Ovary (tissue), 9 donors: ENCODE data around the gene IFRD2. TPM values are rescaled to one million over a fixed set of nuclear protein-coding genes. Genes with fewer than 3 reads are reported as not detected.

Source experiments
- DNase-seq, 5 donors: peaks; one replicate each; pipeline ENCODE4 v3.0.0-alpha.2; 2019 to 2020
- H3K27ac ChIP-seq, 2 donors: fragments of 200-600 bp; one replicate each; pipeline versions ENCODE4 v1.5.1 to v1.8.0; 2019 to 2022
- H3K27me3 ChIP-seq: fragments of 200-600 bp; one replicate; pipeline ENCODE4 v1.8.0; 2022
- H3K36me3 ChIP-seq: fragments of 200-600 bp; sonication (generic); one replicate; pipeline ENCODE4 v1.5.1; 2019
- H3K4me1 ChIP-seq: one replicate; pipeline ENCODE4 v1.8.1; 2013; ENCODE audit warnings: mild to moderate bottlenecking, moderate library complexity; ENCODE audit not compliant: insufficient read depth
- H3K4me3 ChIP-seq: fragments of 200-600 bp; sonication (generic); one replicate; pipeline ENCODE4 v1.5.1; 2017
- H3K9me3 ChIP-seq, 2 donors: fragments of 200-600 bp in 1 of 2; sonication (generic) in 1 of 2; one replicate each; pipeline versions ENCODE4 v1.5.1 to v1.8.1; 2013 to 2019; ENCODE audit warnings: mild to moderate bottlenecking in 1 of 2, moderate library complexity in 1 of 2
- EP300 ChIP-seq: sonication (generic); formaldehyde crosslinking; IDR thresholded peaks from one replicate; pipeline ENCODE4 v1.6.1; 2017; ENCODE audit warnings: antibody characterized with exemption
- POLR2A ChIP-seq: fragments of 450-650 bp; IDR thresholded peaks from one replicate; pipeline ENCODE4 v1.6.1; 2017; ENCODE audit warnings: antibody characterized with exemption, mild to moderate bottlenecking, moderate library complexity
- WGBS, 3 donors: extraction: QIAGEN DNeasy Blood & Tissue Kit in 1 of 3; methylation state at CpG; one replicate each; pipeline versions ENCODE4 v1.1.5 to v1.1.7; 2013 to 2017; 5-methylcytosine and 5-hydroxymethylcytosine counted together
- intact Hi-C, 4 donors: fragments of 100-400 bp; cut with DNase I; formaldehyde crosslinking; loops; one replicate each; pipeline versions ENCODE4 v1.11.0 to v1.15.1; 2022 to 2023
- polyA plus RNA-seq, 2 donors: library from polyadenylated mRNA; stranded (reverse); fragments of 200-250 nt in 1 of 2; fragments of 350-450 nt in 1 of 2; fragmentation: Illumina TruSeq in 1 of 2; extraction: RNeasy Lipid Tissue Mini Kit (QIAGEN cat#74804) in 1 of 2; gene quantifications; one replicate each; pipeline ENCODE4 v1.2.3, GENCODE V29; 2013 to 2014
- total RNA-seq, 7 donors: library from RNA; depleted of rRNA in 2 of 7; stranded (reverse); fragments of >200 nt in 2 of 7; fragmentation: NEBNext Ultra II Directional in 3 of 7; extraction: Animal tissue kit (Norgen Biotek cat#: 25700) in 3 of 7; gene quantifications; one replicate each; pipeline versions ENCODE4 v1.1.0 to v1.2.4, GENCODE V29; 2016 to 2023
- TF ChIP-seq, protein P1 (sequence below), 3 donors: fragments of 450-650 bp in 2 of 3; fragments of 200-600 bp in 1 of 3; IDR thresholded peaks; one replicate each; pipeline versions ENCODE4 v1.5.1 to v1.8.0; 2016 to 2022; ENCODE audit warnings: antibody characterized with exemption in 3 of 3, mild to moderate bottlenecking in 1 of 3
- donor health status: DM: no; HTN: no; CAD: no; lungs with moderate emphysema.
- donor health status: DM: no; HTN: no; CAD: no.
- donor health status: Bipolar disorder and iron deficiency.
- donor health status: DM: yes; HTN: yes; CAD: no.
- donor health status: DM: no; HTN: no; CAD: no.
- donor health status: DM: yes; HTN: yes; CAD: no.

Gene IFRD2
- total and polyA plus RNA-seq, 9 donors, result 14.5 to 76.9 (median 50.3) TPM

DNA sequence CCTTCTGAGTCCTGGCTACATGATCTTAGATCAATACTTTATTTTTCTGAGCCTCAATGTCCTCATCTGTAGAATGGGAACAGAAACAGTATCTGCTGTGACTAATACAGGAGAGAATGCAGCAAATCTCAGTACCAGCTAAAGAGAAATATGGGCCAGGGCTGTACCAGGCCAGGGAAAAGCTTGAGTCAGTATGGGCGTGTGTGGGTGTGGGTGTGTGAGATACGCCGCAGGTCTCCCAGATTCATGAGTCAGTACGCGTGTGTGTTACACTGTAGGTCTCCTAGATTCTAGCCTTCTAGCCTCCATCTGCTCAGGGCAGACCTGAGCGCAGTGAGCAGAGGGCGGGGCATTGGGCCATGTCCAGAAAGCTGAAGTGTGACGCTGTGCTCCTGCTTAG lies 41.0 kb downstream of the IFRD2 start:
- H3K36me3 ChIP-seq, result no peaks in the 10 kb centered on the region
- no peaks in the 10 kb centered on the region for H3K27me3 ChIP-seq
- TF ChIP-seq, protein P1, sequence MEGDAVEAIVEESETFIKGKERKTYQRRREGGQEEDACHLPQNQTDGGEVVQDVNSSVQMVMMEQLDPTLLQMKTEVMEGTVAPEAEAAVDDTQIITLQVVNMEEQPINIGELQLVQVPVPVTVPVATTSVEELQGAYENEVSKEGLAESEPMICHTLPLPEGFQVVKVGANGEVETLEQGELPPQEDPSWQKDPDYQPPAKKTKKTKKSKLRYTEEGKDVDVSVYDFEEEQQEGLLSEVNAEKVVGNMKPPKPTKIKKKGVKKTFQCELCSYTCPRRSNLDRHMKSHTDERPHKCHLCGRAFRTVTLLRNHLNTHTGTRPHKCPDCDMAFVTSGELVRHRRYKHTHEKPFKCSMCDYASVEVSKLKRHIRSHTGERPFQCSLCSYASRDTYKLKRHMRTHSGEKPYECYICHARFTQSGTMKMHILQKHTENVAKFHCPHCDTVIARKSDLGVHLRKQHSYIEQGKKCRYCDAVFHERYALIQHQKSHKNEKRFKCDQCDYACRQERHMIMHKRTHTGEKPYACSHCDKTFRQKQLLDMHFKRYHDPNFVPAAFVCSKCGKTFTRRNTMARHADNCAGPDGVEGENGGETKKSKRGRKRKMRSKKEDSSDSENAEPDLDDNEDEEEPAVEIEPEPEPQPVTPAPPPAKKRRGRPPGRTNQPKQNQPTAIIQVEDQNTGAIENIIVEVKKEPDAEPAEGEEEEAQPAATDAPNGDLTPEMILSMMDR (IDR thresholded peaks at IDR 0.05), result no peak
- TF ChIP-seq EP300, result no peak
- TF ChIP-seq POLR2A, result no peak
- WGBS, 3 donors, result 68 to 85% (median 77%) methylated on average over 8 of the region's 8 CpGs
- no peaks in the 10 kb centered on the region for H3K9me3 ChIP-seq
- H3K4me1 ChIP-seq, result peaks cover 21% of the 10 kb centered on the region
- H3K4me3 ChIP-seq, result no peak overlapping the region
- no peak for DNase-seq
- H3K27ac ChIP-seq, result no peak overlapping the region
- intact Hi-C loops, result no loop called here

DNA sequence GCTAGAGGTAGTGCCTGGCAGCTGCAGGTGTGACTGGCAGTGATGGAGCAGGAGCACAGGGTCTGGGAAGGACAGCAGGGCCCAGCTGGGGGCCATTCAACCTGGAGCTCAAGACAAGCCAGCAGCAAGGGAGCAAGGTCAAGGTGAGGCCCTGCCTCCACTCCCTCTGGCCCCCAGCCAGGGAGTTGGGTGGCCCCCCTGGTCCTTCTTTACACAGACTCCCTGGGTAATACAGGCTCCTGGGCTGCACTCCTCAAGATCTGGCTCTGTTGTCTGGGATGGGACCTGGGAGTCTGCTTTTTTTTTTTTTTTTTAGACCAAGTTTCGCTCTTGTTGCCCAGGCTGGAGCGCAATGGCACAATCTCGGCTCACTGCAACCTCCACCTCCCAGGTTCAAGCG lies 41.7 kb downstream of the IFRD2 start:
- Histone ChIP-seq H3K4me3 (no peak overlapping the region), H3K27me3 (no peaks in the 10 kb centered on the region), H3K4me1 (peaks cover 26% of the 10 kb centered on the region), H3K36me3 (no peaks in the 10 kb centered on the region), H3K9me3 (no peaks in the 10 kb centered on the region), H3K27ac (no peak overlapping the region)
- intact Hi-C loops, result loop anchor here in 1 of 4 donors (1.0 kb wide), 1 partner anchor 34 kb away; no protein-coding TSS in a partner anchor
- DNase-seq, result peak in 3 of 5 donors; percentile 62 to 74 (median 62)
- 83 to 92% (median 89%) methylated on average over 4 of the region's 4 CpGs for WGBS, 3 donors
- TF ChIP-seq, protein P1 (IDR thresholded peaks at IDR 0.05), result no peak
- TF ChIP-seq POLR2A (no peak), EP300 (no peak)

DNA sequence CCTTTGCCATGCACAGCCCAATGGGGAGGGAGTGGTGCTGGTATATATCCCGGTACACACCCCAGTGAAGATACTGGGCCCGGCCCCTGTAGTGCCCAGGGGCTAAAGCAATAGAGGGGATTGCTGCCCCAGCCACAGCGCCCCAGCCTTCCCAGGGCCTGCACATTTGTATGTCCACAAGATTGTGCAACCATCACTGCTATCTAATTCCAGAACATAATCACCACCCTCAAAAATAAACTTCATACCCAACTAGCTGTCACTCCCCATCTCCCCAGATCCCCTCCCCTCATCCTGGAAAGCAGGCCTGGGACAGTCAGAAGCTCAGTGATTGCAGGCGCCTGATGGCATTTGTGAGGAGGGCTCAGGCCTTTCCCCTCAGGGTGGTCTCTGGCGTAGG lies 42.8 kb downstream of the IFRD2 start:
- Histone ChIP-seq H3K9me3 (no peaks in the 10 kb centered on the region), H3K36me3 (no peaks in the 10 kb centered on the region), H3K4me3 (no peak overlapping the region), H3K27me3 (no peaks in the 10 kb centered on the region), H3K4me1 (peaks cover 31% of the 10 kb centered on the region), H3K27ac (no peak overlapping the region)
- TF ChIP-seq, protein P1 (IDR thresholded peaks at IDR 0.05), result no peak
- TF ChIP-seq POLR2A (no peak), EP300 (no peak)
- intact Hi-C loops, result no loop called here
- 76 to 89% (median 88%) methylated on average over 5 of the region's 5 CpGs for WGBS, 3 donors
- DNase-seq, result no peak

DNA sequence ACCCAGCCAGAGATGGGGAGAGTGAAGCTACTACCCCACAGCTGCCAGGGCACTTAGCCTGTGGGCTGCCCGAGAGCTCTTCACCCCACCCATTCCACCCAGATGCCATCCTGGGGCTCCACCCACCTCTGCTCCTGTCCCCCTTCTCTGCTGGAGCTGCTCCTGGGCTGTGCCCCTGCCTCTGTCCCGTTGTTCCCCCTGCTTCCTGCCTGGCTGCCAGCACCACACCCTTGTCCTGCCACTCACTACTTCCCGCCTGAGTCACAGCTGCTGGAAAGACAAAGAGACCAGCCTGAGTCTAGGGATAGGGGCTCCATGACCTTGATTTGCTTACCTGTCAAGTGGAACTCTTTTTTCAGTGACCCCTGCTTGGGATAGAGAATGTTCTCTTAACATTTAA lies 43.8 kb downstream of the IFRD2 start:
- Histone ChIP-seq H3K27me3 (no peaks in the 10 kb centered on the region), H3K9me3 (no peaks in the 10 kb centered on the region), H3K4me3 (no peak overlapping the region), H3K4me1 (peaks cover 31% of the 10 kb centered on the region), H3K27ac (no peak overlapping the region), H3K36me3 (no peaks in the 10 kb centered on the region)
- intact Hi-C loops, result no loop called here
- no peak for DNase-seq
- TF ChIP-seq, protein P1 (IDR thresholded peaks at IDR 0.05), result no peak
- TF ChIP-seq POLR2A (no peak), EP300 (no peak)
- WGBS, 3 donors, result 39 to 57% (median 52%) methylated on average over 3 of the region's 3 CpGs
